HL-60/S4 treated with retinoic acid at 250 ng/mL for 4 days and 3 days (cell line): ENCODE measurements around the gene DBNL.

Source experiments
- in situ Hi-C: fragments of 300-500 bp; cut with MboI; formaldehyde crosslinking; loops from 2 replicates; pipeline ENCODE4 v1.7.0; 2022; ENCODE audit warnings: low sequenced_read_pairs

DBNL gene

DNA sequence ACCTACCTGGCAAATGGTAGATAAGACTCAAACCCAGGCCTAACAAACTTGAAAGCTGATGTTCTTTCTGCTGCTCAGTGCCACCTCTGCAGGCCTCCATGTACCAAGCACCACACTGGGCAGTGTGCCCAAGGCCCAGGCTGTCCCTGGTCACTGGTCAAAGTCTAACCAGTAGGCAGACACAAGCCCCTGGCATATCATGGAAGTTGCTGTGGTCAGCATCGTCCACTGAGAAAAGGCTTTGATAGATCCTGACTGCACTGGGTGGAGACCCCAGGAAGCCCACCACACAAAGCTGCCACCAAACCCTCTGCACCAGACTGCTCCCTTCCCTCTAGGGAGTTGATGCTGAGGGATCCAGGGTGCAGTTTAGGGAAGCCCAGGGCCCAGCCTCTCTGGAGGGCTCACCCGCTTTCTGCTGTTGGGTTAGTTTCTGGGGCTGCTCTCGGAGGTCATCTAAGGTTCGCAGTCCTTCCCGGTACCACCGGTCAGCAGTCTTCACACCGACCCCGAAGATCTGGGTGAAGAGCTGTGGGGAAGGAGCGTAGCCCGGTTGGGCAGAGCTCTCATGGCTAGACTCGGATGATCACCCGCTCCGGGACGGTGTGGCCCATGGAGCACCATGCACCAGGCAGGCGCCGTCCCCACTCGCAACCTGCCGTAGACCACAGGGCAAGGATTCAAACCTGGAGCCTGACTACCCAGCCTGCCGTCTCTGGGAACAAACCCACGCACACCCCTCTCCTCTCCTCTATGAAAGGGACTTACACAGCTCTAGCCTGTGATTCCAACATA is 31.8 kb downstream of the DBNL start:
- in situ Hi-C loops = no loop called here

DNA sequence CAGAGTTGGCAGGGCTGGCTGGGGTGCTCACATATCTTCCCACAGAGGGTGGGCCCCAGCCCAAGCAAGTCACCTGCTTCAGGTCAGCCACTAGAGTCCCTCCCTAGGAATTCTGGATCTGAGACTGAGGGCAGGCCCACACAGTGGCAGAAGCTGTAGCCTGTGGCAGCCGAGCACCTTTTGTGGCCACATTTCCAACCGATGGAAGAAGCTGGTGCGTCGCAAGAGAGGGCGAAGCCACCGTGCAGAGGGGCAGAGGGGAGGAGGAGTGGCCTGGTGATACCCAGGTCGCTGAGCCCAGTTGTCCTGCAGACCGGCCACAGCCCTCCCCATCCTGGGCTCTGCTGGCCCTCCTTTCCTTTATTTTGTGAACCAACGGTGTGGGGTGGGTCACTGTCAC is 32.6 kb downstream of the DBNL start:
- in situ Hi-C loops = no loop called here

DNA sequence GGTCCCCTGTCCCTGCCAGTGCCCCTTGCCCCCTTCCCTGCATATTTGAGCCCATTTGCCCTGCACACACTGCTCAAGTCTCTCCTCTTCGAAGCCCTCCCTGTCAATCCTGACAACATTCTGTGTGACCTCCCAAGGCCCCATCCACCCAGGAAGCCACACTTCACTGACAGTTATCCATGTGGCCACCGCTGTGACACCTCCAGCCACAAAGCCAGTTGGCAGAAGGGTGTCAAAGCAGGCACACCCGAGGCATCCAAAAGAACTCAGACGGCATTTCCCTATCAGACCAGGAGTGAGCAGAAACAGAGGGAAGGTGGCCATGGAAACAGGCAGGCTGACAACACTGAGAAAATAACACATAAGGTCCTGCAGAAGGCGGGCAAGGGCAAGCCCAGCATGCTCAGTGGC is 33.2 kb downstream of the DBNL start:
- in situ Hi-C loops = no loop called here

DNA sequence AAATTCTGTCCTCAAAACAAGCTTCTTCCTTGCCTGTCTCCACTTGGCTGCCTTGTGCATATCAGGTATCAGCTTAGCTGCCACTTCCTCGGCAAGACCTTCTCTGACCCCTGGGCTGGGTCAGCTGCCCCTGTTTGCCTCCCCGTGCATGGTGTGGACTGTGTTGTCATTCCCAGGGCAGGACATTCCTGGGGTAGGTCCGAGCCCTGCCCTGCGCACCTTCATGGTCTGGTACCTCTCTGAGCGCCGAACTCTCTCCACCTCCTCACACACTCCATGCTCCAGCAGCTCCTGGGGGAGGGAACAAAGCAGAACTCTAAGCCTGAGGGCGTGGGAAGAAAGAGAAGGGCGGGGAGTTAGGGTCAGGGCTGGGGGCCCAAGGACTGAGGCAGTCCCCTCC is 34.0 kb downstream of the DBNL start:
- in situ Hi-C loops = no loop called here

DNA sequence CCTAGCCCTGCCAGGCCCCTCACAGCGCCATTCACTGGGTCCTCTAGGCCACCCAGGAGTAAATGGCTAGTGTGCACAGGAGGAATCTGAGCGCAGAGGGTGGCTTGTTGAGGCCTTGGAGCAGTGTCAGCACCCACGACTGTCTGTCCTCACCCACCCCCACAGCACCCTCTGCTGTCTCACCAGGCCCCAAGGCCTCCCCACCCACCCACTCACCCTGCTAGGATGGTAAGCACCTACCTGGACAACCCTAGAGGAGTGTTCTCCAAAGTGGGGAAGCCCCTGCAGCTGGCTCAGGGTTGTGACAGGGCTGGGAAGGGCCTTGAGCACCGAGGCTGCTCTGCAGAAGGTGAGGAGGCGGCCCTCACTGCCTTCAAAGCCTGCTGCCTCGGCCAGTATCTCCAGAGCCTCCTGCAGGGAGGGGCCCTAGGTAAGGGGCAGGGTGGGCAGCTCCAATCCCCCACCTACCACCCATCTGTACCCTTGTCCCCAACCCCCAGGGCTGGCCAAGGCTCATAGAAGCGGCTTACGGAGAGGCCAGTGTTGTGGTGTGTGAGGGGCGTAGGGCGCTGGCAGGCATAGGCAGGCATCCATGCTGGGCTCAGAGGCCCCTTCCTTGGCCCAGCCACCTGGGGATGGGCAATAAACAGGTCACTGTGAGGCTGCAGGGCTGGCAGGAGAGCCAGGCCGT is 35.0 kb downstream of the DBNL start:
- in situ Hi-C loops = no loop called here

DNA sequence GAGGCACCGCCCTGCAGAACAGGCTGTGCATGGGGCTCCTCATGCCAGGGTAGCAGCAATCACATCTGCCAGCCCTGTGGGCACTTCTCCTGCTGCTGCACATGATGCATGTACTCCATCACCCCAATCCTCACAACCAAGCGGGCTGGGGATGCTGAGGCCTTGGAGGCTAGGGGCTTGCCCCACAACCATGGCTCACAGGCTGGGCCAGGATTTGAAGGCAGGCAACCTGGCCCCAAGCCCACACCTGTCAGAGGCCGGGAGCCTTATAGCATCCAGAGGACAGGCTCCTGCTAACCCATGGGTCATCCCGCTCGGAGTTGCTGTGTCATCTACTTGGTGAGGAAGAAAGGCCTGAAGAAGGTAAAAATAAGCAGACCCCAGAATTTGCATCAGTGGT is 35.6 kb downstream of the DBNL start:
- in situ Hi-C loops = no loop called here

DNA sequence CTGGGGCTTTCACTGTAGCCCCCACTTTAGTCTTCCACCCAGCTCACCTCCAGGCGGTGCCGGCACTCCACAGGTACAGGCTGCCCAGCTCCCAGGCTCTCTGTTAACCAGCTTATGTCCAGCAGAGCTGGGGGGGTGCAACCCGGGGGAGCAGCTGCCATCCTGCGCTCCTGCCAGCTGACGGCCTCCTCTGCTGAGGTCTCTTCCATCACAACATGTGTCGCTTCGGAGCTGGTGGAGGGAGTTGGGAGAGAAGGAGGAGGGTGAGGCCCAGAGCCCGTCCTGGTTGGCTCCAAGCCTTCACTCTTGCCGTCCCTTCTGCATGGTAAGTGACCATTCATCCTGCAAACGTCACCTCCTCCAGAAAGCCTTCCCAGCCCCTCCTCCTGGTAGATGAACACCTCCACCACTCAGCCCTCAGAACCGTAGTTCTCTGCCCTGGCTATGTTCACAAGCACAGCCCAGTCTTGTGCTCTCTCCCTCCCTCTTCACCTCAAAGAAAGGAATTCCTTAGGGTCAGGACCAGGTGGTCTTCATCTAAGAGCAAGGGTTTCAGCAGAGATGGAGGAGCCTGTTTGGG is 36.3 kb downstream of the DBNL start:
- in situ Hi-C loops = no loop called here

DNA sequence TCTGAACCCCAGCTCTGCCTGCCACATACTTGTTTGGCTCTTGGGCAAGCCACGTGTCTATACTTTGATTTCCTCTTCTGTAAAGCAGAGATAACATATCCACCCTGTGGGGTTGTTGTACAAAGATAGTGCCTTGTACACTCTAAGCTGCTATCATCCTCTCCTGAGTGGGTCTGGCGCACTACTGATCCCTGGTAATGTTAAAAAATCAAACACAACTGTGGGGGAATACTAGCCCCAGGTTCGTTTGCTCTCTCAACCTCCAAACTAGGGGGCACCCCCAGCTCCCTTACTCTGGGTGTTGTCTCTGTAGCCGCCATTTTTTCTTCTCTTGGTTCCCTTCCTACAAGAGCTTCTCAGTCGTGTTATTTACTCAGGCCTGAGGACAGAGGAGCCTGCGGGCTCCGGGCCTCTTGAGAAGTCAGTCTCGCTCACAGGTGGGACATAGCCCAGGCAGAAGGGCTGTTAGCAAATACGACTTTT is 36.8 kb downstream of the DBNL start:
- in situ Hi-C loops = no loop called here

DNA sequence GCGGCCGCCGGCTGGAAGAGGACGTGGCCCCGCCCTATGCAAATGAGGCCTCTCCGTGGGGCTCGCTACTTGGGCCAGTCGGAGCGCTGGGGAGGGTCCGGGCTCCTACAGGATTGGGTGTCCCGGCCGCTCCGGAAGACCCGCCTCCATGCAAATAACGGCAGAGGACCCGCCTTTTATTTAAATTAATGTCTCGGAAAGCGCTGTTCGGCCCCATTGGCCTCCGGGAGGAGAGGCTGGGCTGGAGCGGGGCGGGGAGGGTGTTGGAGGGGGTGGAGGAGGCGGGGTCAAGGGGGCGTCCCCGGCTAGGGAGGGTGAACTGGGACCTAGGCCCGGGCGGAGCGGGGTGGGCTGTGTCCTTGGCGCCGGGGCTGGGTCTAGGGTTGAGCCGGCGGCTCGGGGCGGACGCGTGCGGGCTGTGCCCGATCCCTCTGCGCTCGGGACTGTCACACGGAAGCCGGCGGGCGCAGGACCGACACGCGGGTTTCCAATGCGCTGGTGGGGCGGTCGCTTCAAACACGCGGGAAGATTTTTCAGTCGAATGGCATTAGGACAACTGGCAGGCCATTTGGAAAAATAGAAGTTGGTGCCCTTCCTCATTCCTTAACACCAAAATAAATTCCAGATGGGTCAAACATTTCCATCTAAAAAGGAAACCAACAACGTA is 38.2 kb downstream of the DBNL start:
- in situ Hi-C loops = no loop called here

DNA sequence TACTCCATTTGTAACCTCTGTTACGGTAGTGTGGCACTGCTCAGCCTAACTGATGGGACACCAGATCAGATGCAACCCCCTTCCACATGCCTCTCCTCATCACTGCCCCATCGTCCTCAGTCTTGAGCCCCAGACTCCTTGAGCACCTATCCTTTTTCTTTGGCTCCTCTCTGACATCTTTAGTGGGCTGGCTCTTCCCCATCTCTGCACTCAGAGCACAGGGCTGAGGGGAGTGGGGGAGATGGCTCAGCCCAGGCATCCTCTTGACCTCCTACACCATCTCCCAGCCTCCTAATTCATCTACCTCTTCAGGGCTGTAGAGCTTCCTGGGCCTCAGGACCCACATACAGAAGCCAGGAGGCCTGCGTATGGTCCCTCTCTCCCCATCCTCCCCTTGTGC is 39.3 kb downstream of the DBNL start:
- in situ Hi-C loops = no loop called here

DNA sequence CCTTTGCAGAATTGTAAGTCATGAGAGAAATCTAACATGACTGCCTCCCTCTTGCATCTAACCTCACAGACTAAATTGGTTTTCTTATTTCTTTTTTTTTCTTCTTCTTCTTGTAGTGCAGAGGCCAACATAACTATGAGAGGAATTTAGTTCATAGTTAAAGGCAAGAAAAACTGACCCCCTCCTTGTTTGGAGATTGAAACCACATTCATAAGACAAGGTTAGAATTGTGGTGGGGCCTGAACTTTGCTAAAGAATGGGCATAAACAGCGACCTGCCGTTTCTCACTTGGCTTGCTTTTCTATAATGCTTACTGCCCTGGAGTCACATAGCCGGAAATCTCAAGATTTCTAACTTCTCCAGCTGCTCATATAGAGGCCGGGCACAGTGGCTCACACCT is 40.2 kb downstream of the DBNL start:
- in situ Hi-C loops = no loop called here

DNA sequence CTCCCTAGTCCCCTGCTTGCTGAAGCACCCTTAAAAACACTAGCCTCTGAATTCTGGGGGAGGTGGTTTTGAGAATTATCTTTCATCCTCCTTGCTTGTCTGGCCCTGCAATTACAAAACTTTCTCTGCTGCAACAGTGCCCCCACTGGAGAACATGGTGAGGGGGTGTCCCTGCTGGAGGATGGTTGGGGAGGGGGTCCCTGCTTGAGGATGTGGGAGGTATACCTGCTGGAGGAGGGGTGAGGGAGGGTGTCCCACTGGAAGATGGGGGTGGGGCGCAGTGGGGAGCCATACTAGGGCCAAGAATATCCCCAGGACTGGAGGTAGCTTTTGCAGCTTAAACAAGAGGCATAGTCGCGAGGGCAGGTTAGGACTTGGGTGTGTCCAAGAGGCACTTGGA is 41.0 kb downstream of the DBNL start:
- in situ Hi-C loops = no loop called here

DNA sequence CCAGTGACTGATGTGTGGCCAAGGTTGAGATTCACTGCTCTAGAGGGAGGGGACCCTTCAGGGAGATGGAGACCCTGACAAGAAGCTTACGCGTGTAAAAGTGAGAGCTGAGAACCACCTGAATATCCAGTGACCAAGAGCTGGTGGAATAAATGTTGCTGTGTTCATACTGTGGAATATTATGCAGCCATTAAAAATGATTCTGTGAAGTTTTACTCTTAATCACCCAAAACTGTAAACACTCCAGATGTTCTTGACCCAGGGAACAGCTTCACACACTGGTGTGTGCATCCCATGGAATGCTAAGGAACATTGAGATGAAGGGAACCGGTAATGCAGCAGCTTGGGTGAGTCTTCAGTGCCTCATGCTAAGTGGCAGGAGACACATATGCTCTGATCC is 42.1 kb downstream of the DBNL start:
- in situ Hi-C loops = no loop called here

DNA sequence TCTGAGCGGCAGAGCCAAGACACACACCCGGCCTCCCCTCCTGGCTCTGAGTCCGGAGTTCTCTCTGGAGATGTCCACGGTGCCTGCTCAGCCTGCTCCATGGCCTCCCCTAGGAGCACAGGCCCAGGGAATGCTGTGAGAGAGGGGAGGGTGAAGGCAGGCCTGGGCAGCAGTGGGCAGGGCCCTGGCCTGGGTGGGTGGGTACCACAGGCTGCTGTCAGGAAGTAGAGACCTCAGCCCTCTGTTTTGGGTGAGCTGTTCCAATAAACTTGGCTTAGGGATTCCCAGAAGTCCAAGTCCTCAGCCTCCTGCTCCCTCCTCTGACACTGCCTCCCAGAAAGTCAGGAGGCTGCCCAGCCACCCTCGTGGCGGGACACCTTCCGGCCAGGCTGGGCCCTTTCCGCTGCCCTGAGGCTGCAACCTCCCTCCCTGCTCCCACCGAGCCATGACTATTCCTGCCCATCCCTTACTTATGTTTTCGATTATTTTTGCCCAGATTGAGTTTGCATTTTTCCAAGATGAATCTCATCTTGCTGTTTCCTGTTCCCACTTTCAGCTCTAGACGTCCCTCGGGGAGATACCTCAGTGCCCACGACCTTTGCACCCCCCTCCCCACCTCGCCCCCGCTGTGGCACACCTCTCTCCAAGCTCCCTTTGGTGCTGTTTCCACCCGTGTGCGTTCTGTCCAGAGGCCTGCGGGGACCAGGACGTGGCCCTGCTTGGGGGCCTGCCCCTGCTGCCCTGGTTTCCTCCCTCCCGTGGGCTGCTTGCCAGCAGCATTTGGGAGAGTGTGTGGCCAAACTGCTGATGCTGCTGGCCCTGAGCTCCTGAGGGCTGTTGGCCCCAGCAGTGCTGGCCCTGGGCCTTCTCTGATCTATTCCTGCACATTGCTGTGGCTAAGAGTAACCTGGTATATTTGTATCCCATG is 43.7 kb downstream of the DBNL start:
- in situ Hi-C loops = no loop called here

DNA sequence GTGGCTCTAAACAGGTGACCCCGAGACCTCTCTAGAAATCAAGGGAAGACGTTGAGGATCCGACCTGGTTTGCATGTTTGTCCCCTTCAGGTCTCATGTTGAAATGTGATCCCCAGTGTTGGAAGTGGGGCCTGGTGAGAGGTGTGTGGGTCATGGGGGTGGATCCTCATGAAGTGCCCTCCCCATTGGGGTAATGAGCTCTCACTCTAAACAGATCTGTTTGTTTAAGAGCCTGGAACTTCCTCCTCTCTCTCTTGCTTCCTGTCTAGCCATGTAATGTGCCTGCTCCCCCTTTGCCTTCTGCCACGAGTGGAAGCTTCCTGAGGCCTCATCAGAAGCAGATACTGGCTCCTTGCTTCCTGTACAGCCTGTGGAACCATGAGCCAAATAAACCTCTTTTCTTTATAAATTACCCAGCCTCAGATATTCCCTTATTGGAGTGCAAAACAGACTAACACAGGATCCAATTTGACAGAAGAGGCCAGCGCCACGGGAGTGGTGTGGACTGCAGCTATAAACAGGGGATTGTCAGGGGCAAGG is 48.7 kb downstream of the DBNL start:
- in situ Hi-C loops = no loop called here

DNA sequence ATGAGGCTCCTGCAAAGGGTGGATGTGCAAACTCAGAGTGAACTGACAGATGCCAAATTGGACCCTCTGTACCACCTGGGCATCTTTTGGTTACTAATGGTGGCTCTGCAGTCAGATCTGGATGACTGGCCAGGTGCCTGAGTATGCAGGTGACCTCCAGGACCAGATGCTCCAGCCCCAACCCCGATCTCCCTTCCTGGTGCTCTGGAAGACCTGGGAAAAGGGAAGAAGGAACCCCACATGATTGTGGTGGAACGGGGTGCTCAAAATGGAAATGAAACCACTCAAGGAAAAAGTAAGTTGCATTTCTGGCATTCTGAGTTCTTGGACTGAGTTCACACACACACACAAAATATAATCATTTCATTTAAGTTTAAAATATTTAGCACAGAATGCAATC is 49.9 kb downstream of the DBNL start:
- in situ Hi-C loops = no loop called here

DNA sequence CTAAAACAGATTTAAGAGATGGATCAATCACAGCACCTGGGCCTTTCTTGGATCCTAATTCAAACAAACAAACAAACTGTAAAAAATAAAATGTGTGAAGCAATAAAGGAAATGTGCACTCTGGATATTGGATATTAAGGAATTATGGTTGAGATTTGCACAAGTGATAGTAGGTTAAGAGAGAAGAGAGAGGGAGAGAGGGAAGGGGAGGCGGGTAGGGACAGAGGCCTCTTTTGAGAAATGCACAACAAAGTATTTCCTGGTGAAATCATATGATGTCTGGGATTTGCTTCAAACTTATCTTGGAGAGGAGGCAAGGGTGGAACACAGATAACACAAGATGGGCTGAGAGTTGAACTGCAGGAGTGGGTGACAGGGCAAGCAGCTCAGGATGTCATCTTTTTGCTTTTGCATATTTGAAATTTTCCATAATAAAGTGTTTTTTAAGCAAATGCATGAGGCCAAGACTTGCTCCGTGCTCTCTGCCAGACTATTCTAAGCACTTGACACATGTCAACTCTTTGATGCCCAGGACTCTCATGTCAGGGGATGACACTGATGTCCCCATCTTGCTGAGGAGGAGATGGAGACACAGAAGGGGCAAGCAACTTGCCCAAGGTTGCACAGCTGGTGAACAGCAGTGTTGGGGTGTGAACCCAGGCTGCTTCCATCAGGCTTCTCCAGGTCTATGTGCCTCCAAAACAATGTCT is 50.5 kb downstream of the DBNL start:
- in situ Hi-C loops = no loop called here

DNA sequence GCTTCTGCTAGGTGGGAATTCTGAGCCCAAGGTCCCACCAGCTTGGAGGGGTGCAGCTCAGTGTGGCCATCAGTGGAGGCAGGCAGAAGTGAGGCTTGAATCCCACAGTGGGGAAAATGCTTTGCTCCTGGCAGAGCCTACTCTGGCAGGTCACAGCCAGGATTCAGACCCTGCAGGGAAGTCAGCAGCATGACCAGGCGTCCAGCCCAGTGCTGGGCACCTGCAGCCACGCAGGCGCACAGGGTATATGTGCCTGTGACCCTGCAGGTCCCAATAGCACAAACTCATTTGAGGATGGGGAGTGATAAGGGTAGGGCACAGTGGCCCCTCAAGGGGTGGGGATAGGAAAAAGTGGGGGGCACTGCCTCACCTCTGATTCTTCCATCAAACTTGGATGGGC is 51.3 kb downstream of the DBNL start:
- in situ Hi-C loops = no loop called here

DNA sequence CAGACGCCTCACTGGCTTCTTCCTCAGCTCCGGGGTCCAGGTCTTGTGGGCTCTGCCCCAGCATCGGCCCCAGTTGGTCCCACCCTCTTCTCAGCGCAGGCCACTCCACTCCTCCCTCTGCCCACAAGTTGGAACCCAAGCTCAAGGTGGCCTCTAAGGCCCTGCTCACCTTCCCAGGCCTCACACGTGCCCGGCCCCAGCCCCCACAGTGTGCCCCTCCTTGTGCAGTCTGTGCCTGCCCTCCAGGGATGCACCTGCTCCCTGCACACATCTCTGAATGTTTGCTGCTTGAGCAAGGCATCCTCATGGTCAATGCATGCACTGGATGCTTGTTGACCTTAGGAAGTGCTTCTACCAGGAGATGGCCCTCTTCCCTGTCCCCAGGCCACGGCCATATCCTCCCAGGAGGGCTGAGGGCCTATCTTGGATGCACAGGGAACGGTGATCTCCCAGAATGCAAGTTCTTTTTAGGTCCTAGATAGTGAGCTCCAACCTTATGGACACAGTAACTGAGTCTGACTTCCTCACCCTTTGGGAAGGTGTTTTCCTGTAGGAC is 51.9 kb downstream of the DBNL start:
- in situ Hi-C loops = no loop called here
